Measurements from ENCODE around the gene TRAPPC12. TPM values are rescaled to one million over a fixed set of nuclear protein-coding genes. Genes with fewer than 3 reads are reported as not detected.

TRAPPC12 gene
- total and polyA plus RNA-seq, 12 donors, result 71.9 to 256 (median 89.6) TPM

- no peak for TF ChIP-seq CTCF (IDR thresholded peaks at IDR 0.05)
- WGBS, 2 donors, result 76 to 78% methylated on average over 27 of the region's 27 CpGs
Observed at GRCh38 chr2:3488855-3489763, 109.6 kb downstream of the TRAPPC12 start.

GRCh38 chr2:3489764-3490115 is 110.2 kb downstream of the TRAPPC12 start:
- Histone ChIP-seq H3K4me1 (peaks cover 0 to 27% (median 9%) of the 10 kb centered on the region in 9 donors), H3K27me3 (no peaks in the 10 kb centered on the region), H3K9me3 (peaks cover 0 to 7% (median 0%) of the 10 kb centered on the region in 11 donors), H3K4me3 (no peak overlapping the region), H3K27ac (no peak overlapping the region), H3K36me3 (peaks cover 0 to 11% (median 0%) of the 10 kb centered on the region in 9 donors)
- peak in 1 of 8 donors; percentile 15 for ATAC-seq
- intact Hi-C loops (cut with DNase I), result no loop called here
- 82 to 87% methylated on average over 16 of the region's 16 CpGs for WGBS, 2 donors
- TF ChIP-seq CTCF (IDR thresholded peaks at IDR 0.05), result no peak
- no peak for DNase-seq

More at GRCh38 chr2:3488855-3489763, 109.6 kb downstream of the TRAPPC12 start:
- no peak overlapping the region for H3K27ac ChIP-seq
- ATAC-seq, result no peak
- no peak overlapping the region for H3K4me3 ChIP-seq
- DNase-seq, result no peak
- H3K9me3 ChIP-seq, result peaks cover 0 to 7% (median 0%) of the 10 kb centered on the region in 11 donors
- peaks cover 0 to 11% (median 0%) of the 10 kb centered on the region in 9 donors for H3K36me3 ChIP-seq
- H3K4me1 ChIP-seq, result peaks cover 0 to 24% (median 9%) of the 10 kb centered on the region in 9 donors
- no peaks in the 10 kb centered on the region for H3K27me3 ChIP-seq
- intact Hi-C loops (cut with DNase I), result no loop called here

GRCh38 chr2:3490191-3491170 is 111.0 kb downstream of the TRAPPC12 start:
- H3K27me3 ChIP-seq, result no peaks in the 10 kb centered on the region
- intact Hi-C loops (cut with DNase I), result no loop called here
- peaks cover 0 to 7% (median 0%) of the 10 kb centered on the region in 11 donors for H3K9me3 ChIP-seq
- WGBS, 2 donors, result 78 to 81% methylated on average over 27 of the region's 27 CpGs
- TF ChIP-seq CTCF (IDR thresholded peaks at IDR 0.05), result no peak
- H3K4me1 ChIP-seq, result peaks cover 0 to 27% (median 9%) of the 10 kb centered on the region in 9 donors
- DNase-seq (no peak), ATAC-seq (no peak)
- H3K4me3 ChIP-seq, result no peak overlapping the region
- peaks cover 0 to 18% (median 6%) of the 10 kb centered on the region in 9 donors for H3K36me3 ChIP-seq
- no peak overlapping the region for H3K27ac ChIP-seq

GRCh38 chr2:3491306-3491705 is 111.8 kb downstream of the TRAPPC12 start:
- intact Hi-C loops (cut with DNase I), result no loop called here
- WGBS, 2 donors, result 51 to 55% methylated on average over 6 of the region's 6 CpGs
- TF ChIP-seq CTCF (IDR thresholded peaks at IDR 0.05), result no peak
- no peak overlapping the region for H3K4me3 ChIP-seq
- peaks cover 0 to 18% (median 13%) of the 10 kb centered on the region in 9 donors for H3K36me3 ChIP-seq
- ATAC-seq (no peak), DNase-seq (no peak)
- peaks cover 0 to 7% (median 0%) of the 10 kb centered on the region in 11 donors for H3K9me3 ChIP-seq
- H3K27ac ChIP-seq, result no peak overlapping the region
- H3K27me3 ChIP-seq, result no peaks in the 10 kb centered on the region
- H3K4me1 ChIP-seq, result peaks cover 0 to 27% (median 9%) of the 10 kb centered on the region in 9 donors

All from heart right ventricle (tissue), 16 donors.